GM10266 (cell line): ENCODE data around the gene TLR10.

Experiments used
- DNase-seq: peaks from one replicate; pipeline ENCODE4 v3.0.0; 2012; ENCODE audit errors: extremely low spot score
- TF ChIP-seq, protein P1 (sequence below): IDR thresholded peaks from 2 replicates; pipeline ENCODE4 v1.5.1; 2012; ENCODE audit warnings: mild to moderate bottlenecking, low read depth; ENCODE audit not compliant: control insufficient read depth, insufficient read depth; ENCODE audit errors: missing control alignments

Gene TLR10

DNA sequence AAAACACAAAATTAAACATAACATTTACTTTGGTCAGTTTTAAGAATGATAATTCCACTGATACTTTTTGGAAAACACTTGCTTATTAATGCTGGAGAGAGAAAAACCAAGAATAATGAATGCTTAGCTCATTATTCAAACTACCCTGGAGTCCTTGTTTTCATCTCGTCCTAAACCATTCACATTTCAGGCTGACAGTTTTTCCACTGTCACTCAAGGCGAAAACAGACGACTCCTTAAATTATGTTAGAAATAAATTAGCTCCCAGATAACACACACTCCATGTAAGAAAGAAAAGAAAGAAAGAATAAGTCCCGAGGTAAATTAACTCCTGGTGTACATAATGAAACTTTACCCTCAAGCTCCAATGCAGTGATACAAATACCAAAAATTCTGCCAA is 33.5 kb downstream of the TLR10 start:
- DNase-seq: no peak
- TF ChIP-seq, protein P1, sequence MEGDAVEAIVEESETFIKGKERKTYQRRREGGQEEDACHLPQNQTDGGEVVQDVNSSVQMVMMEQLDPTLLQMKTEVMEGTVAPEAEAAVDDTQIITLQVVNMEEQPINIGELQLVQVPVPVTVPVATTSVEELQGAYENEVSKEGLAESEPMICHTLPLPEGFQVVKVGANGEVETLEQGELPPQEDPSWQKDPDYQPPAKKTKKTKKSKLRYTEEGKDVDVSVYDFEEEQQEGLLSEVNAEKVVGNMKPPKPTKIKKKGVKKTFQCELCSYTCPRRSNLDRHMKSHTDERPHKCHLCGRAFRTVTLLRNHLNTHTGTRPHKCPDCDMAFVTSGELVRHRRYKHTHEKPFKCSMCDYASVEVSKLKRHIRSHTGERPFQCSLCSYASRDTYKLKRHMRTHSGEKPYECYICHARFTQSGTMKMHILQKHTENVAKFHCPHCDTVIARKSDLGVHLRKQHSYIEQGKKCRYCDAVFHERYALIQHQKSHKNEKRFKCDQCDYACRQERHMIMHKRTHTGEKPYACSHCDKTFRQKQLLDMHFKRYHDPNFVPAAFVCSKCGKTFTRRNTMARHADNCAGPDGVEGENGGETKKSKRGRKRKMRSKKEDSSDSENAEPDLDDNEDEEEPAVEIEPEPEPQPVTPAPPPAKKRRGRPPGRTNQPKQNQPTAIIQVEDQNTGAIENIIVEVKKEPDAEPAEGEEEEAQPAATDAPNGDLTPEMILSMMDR: no peak

DNA sequence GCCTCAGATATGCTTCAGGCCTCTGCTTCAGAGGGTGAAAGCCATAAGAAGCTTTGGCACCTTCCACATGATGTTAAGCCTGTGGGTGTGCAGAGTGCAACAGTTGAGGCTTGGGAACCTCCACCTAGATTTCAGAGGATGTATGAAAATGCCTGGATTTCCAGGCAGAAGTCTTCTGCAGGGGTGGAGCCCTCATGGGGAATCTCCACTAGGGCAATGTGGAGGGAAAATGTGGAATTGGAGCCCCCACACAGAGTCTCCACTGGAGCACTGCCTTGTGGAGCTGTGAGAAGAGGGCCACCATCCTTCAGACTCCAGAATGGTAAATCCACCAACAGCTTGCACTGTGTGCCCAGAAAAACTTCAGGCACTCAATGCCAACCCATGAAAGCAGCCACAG is 35.2 kb downstream of the TLR10 start:
- no peak for DNase-seq
- TF ChIP-seq, protein P1: no peak

DNA sequence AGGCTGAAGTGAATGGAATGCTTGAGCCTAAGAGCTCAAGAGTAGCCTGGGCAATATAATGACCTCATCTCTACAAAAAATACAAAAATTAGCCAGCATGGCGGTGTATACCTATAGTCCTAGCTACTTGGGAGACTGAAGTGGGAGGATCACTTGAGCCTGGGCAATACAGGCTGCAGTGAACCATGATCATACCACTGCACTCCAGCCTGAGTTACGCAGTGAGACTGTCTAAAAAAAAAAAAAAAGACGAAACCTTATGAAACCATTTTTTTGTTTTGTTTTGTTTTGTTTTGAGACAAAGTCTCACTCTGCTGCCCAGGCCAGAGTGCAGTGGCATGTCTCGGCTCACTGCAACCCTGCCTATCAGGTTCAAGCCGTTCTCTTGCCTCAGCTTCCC is 36.9 kb downstream of the TLR10 start:
- TF ChIP-seq, protein P1: no peak
- no peak for DNase-seq

- TF ChIP-seq, protein P1: no peak
- DNase-seq: no peak
Observed at GRCh38 chr4:38743866-38744265, 38.9 kb downstream of the TLR10 start.

DNA sequence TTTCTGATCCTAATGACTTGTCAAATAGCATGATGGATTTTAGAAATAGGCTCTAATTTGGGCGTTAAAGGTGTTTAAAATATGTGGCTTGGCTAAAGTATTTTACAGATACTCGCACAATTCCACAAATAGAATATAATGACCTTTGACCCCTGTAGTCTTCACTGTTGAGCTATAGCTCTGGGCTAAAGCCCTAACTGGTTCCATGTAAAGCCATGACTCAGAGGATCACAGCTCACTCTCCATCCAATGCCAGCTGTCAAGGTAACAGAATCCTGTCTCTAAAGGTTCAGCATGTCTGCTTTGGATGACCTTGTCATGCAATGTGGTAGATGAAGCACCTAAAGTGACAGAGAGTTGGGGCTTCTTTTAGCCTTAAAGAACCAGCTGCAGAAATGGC is 42.5 kb downstream of the TLR10 start:
- no peak for DNase-seq
- TF ChIP-seq, protein P1: no peak

- TF ChIP-seq, protein P1: no peak
- DNase-seq: no peak
Observed at GRCh38 chr4:38738940-38739803, 43.6 kb downstream of the TLR10 start.

DNA sequence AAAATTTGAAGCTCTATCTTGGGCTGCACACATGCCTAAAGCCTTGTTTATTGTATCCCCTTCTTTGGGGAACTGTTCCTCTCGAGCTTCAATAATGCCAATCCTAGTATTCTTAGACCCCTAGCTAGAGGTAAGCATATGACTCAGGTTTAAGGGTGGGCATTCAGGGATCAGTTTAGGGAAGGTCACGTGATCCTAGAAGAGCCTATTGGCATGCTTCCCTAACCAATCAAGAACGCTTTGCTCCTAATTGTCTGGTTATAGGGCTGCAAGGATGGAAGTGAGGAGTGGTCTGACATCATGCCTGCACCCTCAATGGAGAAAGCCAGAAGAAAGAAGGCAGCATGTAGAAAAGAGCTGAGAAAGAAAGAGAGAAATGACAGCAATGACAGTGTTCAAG is 46.9 kb downstream of the TLR10 start:
- TF ChIP-seq, protein P1: no peak
- DNase-seq: no peak
